Thyroid gland (tissue), 4 donors: ENCODE results near the gene RFX4. TPM values are rescaled to one million over a fixed set of nuclear protein-coding genes. Genes with fewer than 3 reads are reported as not detected.

Experiments
- DNase-seq, 2 donors: peaks; one replicate each; pipeline ENCODE4 v3.0.0-alpha.2; 2019
- H3K27ac ChIP-seq, 3 donors: fragments of 200-600 bp; sonication (generic); 1 replicate in 2 of 3; 2 replicates in 1 of 3; pipeline ENCODE4 v1.5.1; 2016 to 2019; ENCODE audit warnings: mild to moderate bottlenecking in 1 of 3, moderate library complexity in 1 of 3
- H3K27me3 ChIP-seq: fragments of 200-600 bp; sonication (generic); one replicate; pipeline ENCODE4 v1.5.1; 2019
- H3K36me3 ChIP-seq, 2 donors: fragments of 200-600 bp; sonication (generic); one replicate each; pipeline ENCODE4 v1.5.1; 2016 to 2019
- H3K4me1 ChIP-seq, 2 donors: fragments of 200-600 bp; sonication (generic); one replicate each; pipeline ENCODE4 v1.5.1; 2017 to 2019
- H3K4me3 ChIP-seq, 3 donors: fragments of 200-600 bp; sonication (generic); replicated peaks in 1 of 3; 1 replicate in 2 of 3; 2 replicates in 1 of 3; pipeline ENCODE4 v1.5.1; 2016; ENCODE audit warnings: mild to moderate bottlenecking in 1 of 3
- H3K9me3 ChIP-seq: fragments of 200-600 bp; sonication (generic); one replicate; pipeline ENCODE4 v1.5.1; 2017
- CTCF ChIP-seq, 6 experiments: fragments of 200-600 bp in 3 of 6; fragments of 450-650 bp in 3 of 6; sonication (generic) in 3 of 6; IDR thresholded peaks; one replicate each; pipeline ENCODE4 v1.5.1; 2016 to 2019; ENCODE audit warnings: antibody characterized with exemption in 6 of 6, mild to moderate bottlenecking in 2 of 6, inconsistent platforms in 1 of 6, moderate library complexity in 1 of 6
- POLR2A ChIP-seq, 2 donors: fragments of 450-650 bp; IDR thresholded peaks; one replicate each; pipeline ENCODE4 v1.6.1; 2017; ENCODE audit warnings: antibody characterized with exemption in 2 of 2, mild to moderate bottlenecking in 2 of 2, moderate library complexity in 1 of 2
- WGBS, 2 donors: methylation state at CpG; one replicate each; pipeline ENCODE4 v1.1.5; 2017; 5-methylcytosine and 5-hydroxymethylcytosine counted together
- intact Hi-C: fragments of 100-400 bp; cut with DNase I; formaldehyde crosslinking; loops from one replicate; pipeline ENCODE4 v1.15.1; 2023
- total RNA-seq, 4 donors: library from RNA; depleted of rRNA; stranded (reverse); fragments of >200 nt; gene quantifications; one replicate each; pipeline ENCODE4 v1.2.3, GENCODE V29; 2016

The RFX4 gene
- total RNA-seq, 4 donors from 2014 or later = 0.27 to 0.45 TPM; not detected in 2

GRCh38 chr12:106804668-106805067, 221.9 kb downstream of the RFX4 start:
- no peak overlapping the region for H3K27ac ChIP-seq
- H3K9me3 ChIP-seq = no peaks in the 10 kb centered on the region
- 69 to 73% methylated on average over 3 of the region's 3 CpGs for WGBS, 2 donors
- no peaks in the 10 kb centered on the region for H3K27me3 ChIP-seq
- intact Hi-C loops = no loop called here
- no peak for DNase-seq
- H3K36me3 ChIP-seq = no peaks in the 10 kb centered on the region
- H3K4me1 ChIP-seq = no peaks in the 10 kb centered on the region
- TF ChIP-seq CTCF (IDR thresholded peaks at IDR 0.05) (no peak), POLR2A (IDR thresholded peaks at IDR 0.05) (no peak)
- H3K4me3 ChIP-seq = no peak overlapping the region

Other genes starting within 250 kb of the RFX4 start
- gene POLR3B, start 225.3 kb upstream of the RFX4 start, total RNA-seq = 10 to 100 TPM in 3 of 4 donors, 1 to 10 TPM in 1; 6.0 to 13.8 (median 12.0) TPM
- 10 to 100 TPM; 32.5 to 49.8 (median 41.6) TPM for gene RIC8B, start 191.7 kb downstream of the RFX4 start, total RNA-seq